ENCODE results near the gene ADCY4.

ADCY4 gene

DNA sequence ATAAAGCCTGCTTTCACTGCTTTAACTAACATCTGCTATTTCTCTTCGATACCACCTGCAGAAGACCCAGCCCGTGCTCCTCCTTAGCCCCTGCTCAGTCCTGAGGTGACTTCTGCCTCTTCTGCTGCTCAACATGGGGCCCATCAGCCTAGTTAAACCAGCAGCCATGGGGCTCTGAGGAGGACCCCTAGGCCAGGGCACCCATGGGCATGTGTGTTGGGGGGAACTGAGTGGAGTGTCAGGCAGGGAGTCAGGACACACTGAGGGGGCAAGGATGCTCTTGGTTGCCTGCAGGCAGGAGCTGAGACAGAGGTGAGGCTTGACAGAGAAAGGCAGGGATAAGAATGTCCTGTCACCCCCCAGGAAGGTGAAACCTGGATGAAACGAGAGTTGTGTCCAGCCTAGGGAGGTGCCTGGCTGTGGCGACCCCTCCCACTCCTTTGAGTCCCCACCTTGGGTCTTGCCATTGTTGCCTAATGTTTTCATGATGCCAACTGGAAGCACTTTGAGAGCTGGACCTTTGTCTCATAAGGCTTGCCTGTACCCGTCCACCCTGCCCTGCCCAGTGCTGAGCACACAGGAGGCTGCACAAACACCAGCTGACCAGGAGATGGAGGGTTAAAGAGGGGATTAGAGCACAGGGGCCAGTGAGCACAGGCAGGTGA is 50.9 kb downstream of the ADCY4 start:
- H3K27me3 ChIP-seq (ENCODE audit: insufficient read depth, poor library complexity, severe bottlenecking), result no peaks in the 10 kb centered on the region
- H3K4me3 ChIP-seq (ENCODE audit: severe bottlenecking), result no peak overlapping the region
- DNase-seq (ENCODE audit: low spot score) (peak; percentile 61), ATAC-seq (ENCODE audit: low read depth) (peak; percentile 23; the same call in 2 of the 3 replicates)
- H3K36me3 ChIP-seq (ENCODE audit: low read depth), result no peaks in the 10 kb centered on the region; the same call in 1 of the 2 replicates
- no peaks in the 10 kb centered on the region for H3K9me3 ChIP-seq (ENCODE audit: severe bottlenecking)
- peak overlapping the region; percentile 1 for H3K27ac ChIP-seq (ENCODE audit: poor library complexity, severe bottlenecking)
- TF ChIP-seq, protein P1, sequence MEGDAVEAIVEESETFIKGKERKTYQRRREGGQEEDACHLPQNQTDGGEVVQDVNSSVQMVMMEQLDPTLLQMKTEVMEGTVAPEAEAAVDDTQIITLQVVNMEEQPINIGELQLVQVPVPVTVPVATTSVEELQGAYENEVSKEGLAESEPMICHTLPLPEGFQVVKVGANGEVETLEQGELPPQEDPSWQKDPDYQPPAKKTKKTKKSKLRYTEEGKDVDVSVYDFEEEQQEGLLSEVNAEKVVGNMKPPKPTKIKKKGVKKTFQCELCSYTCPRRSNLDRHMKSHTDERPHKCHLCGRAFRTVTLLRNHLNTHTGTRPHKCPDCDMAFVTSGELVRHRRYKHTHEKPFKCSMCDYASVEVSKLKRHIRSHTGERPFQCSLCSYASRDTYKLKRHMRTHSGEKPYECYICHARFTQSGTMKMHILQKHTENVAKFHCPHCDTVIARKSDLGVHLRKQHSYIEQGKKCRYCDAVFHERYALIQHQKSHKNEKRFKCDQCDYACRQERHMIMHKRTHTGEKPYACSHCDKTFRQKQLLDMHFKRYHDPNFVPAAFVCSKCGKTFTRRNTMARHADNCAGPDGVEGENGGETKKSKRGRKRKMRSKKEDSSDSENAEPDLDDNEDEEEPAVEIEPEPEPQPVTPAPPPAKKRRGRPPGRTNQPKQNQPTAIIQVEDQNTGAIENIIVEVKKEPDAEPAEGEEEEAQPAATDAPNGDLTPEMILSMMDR (IDR thresholded peaks at IDR 0.05; ENCODE audit: poor library complexity, severe bottlenecking), result no peak
- peaks cover 17% of the 10 kb centered on the region for H3K4me1 ChIP-seq (ENCODE audit: insufficient read depth, poor library complexity, severe bottlenecking)

DNA sequence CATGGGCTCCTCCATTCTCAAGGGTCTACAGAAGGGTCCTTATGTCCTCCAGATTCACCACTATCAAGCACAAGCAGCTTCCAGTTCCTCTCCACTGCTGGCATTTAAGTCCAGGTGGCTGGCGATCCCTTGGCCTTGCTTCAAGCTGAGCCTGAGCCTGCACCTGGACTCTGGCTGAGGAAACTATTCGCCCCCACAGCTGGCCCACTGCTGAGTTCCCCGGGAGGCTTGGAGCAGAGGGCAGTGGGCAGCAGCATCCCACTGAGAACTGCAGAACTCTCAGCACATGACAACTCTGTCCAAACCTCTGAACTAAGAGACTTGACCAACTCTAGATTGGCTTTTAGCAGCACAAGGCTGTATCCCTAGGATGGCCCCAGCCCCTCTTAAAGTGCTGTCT is 52.1 kb downstream of the ADCY4 start:
- Histone ChIP-seq H3K36me3 (ENCODE audit: low read depth) (no peaks in the 10 kb centered on the region), H3K27me3 (ENCODE audit: insufficient read depth, poor library complexity, severe bottlenecking) (no peaks in the 10 kb centered on the region), H3K4me3 (ENCODE audit: severe bottlenecking) (no peak overlapping the region), H3K4me1 (ENCODE audit: insufficient read depth, poor library complexity, severe bottlenecking) (peaks cover 19% of the 10 kb centered on the region), H3K27ac (ENCODE audit: poor library complexity, severe bottlenecking) (no peak overlapping the region), H3K9me3 (ENCODE audit: severe bottlenecking) (no peaks in the 10 kb centered on the region)
- DNase-seq (ENCODE audit: low spot score) (peak; percentile 51), ATAC-seq (ENCODE audit: low read depth) (no peak)
- TF ChIP-seq, protein P1 (IDR thresholded peaks at IDR 0.05; ENCODE audit: poor library complexity, severe bottlenecking), result no peak

DNA sequence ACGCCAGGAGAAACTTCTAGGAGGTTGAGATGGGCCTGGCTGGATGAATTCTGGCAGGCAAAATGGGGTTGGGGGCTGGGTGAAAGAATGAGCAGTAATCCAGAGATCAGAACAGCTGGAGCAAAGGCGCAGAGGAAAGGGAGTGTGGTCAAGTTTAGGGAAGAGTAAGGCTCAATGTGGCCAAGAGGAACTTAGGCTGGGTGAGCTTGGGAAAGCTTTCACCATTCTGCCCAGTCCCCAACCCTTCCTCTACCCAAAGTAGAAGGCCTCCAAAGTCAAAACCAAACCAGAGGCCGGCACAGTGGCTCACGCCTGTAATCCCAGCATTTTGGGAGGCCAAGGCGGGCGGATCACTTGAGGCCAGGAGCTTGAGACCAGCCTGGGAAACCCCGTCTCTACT is 53.2 kb downstream of the ADCY4 start:
- no peak overlapping the region for H3K4me3 ChIP-seq (ENCODE audit: severe bottlenecking)
- no peak for DNase-seq (ENCODE audit: low spot score)
- TF ChIP-seq, protein P1 (IDR thresholded peaks at IDR 0.05; ENCODE audit: poor library complexity, severe bottlenecking), result no peak
- H3K9me3 ChIP-seq (ENCODE audit: severe bottlenecking), result no peaks in the 10 kb centered on the region
- no peak for ATAC-seq (ENCODE audit: low read depth)
- H3K27ac ChIP-seq (ENCODE audit: poor library complexity, severe bottlenecking), result no peak overlapping the region
- H3K36me3 ChIP-seq (ENCODE audit: low read depth), result no peaks in the 10 kb centered on the region
- H3K4me1 ChIP-seq (ENCODE audit: insufficient read depth, poor library complexity, severe bottlenecking), result peaks cover 19% of the 10 kb centered on the region
- no peaks in the 10 kb centered on the region for H3K27me3 ChIP-seq (ENCODE audit: insufficient read depth, poor library complexity, severe bottlenecking)

DNA sequence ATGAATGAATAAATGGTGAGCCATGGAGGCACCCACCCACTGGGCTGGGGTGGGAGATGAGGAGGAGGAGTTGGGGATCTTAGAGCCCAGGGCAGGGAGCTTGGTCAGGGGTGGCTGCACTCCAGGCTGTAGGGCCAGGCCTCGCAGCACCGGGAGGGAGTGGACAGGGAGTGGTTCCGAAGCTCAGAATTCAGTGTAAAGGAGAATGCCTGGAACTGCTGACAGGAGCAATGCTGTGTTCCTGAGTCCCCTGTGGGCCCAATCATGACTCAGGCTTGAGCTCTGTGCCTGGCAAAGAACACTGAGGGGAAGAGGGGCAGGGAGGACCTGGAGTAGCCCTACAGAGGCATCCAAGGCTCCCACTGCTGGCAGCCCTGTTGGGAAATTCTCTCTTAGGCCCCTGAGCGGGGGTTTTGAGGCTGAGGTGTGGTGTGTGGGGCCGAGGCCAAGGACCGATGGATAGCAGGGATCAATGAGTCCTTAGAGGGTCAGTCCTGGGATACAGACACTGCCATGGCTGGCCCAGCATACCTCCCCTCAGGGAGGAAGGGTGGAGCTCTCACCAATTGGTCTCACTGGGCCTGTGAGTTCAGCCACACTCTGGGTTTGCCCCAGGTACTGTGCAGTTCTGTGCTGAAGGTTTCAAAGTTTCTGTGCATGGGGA is 53.9 kb downstream of the ADCY4 start:
- ATAC-seq (ENCODE audit: low read depth) (no peak), DNase-seq (ENCODE audit: low spot score) (no peak)
- Histone ChIP-seq H3K4me3 (ENCODE audit: severe bottlenecking) (no peak overlapping the region), H3K9me3 (ENCODE audit: severe bottlenecking) (no peaks in the 10 kb centered on the region), H3K27me3 (ENCODE audit: insufficient read depth, poor library complexity, severe bottlenecking) (no peaks in the 10 kb centered on the region), H3K4me1 (ENCODE audit: insufficient read depth, poor library complexity, severe bottlenecking) (peaks cover 18% of the 10 kb centered on the region), H3K27ac (ENCODE audit: poor library complexity, severe bottlenecking) (no peak overlapping the region), H3K36me3 (ENCODE audit: low read depth) (no peaks in the 10 kb centered on the region)
- TF ChIP-seq, protein P1 (IDR thresholded peaks at IDR 0.05; ENCODE audit: poor library complexity, severe bottlenecking), result no peak
